ENCODE results near the gene BMAL2. TPM values are rescaled to one million over a fixed set of nuclear protein-coding genes. Genes with fewer than 3 reads are reported as not detected.

Gene BMAL2
- total RNA-seq, 1 experiment from 2014 or later, result 21.5 TPM

- intact Hi-C loops (cut with micrococcal nuclease), result no loop called here
- H3K4me3 ChIP-seq (replicated peaks in 1 of 2; ENCODE audit: low read depth in 1 of 2, low read length in 2 of 2), result no peak overlapping the region
- H3K79me2 ChIP-seq (ENCODE audit: insufficient read depth, low read length), result no peaks in the 10 kb centered on the region
- H2AFZ ChIP-seq (ENCODE audit: low read depth, low read length, poor library complexity, severe bottlenecking), result no peak overlapping the region
- no peak overlapping the region for H3K4me2 ChIP-seq (ENCODE audit: low read length)
- H3K9me3 ChIP-seq (ENCODE audit: control insufficient read depth in 1 of 2, insufficient read depth in 1 of 2, low read depth in 1 of 2, low read length in 2 of 2), result no peaks in the 10 kb centered on the region
- DNase-seq (ENCODE audit: low read depth, low spot score) (no peak), ATAC-seq (no peak)
- RAD21 ChIA-PET (ENCODE audit: low non-redundant PET in 1 of 2, low total read pairs in 2 of 2, uncharacterized antibody in 2 of 2, unreplicated experiment in 2 of 2), result no interaction called here
- no TSS peak for BruUV-seq (replicated peaks)
- CTCF ChIA-PET, result no interaction called here
- no peaks in the 10 kb centered on the region for H3K27me3 ChIP-seq (ENCODE audit: insufficient read depth, low read length)
- TF ChIP-seq MAX (IDR thresholded peaks at IDR 0.05), result no peak
- no peak for TF ChIP-seq ZFX (IDR thresholded peaks at IDR 0.05)
- TF ChIP-seq SP1 (IDR thresholded peaks at IDR 0.05; ENCODE audit: low read depth), result no peak
- no peak for TF ChIP-seq ZBTB33 (IDR thresholded peaks at IDR 0.05; ENCODE audit: extremely low read depth, insufficient replicate concordance, low read length)
- TF ChIP-seq YY1 (IDR thresholded peaks at IDR 0.05; ENCODE audit: extremely low read depth, insufficient replicate concordance, low read depth, low read length), result no peak
- no peak for TF ChIP-seq ELF1 (IDR thresholded peaks at IDR 0.05; ENCODE audit: borderline replicate concordance, low read depth)
- no peak for TF ChIP-seq CEBPB (IDR thresholded peaks at IDR 0.05; ENCODE audit: low read depth)
- TF ChIP-seq EZH2 (IDR thresholded peaks at IDR 0.05), result no peak
- TF ChIP-seq CTCF (IDR thresholded peaks at IDR 0.05 in 2 of 3, conservative IDR thresholded peaks at IDR 0.05 in 1 of 3; ENCODE audit: borderline replicate concordance in 1 of 3, insufficient read depth in 1 of 3, low read depth in 2 of 3, low read length in 2 of 3), result no peak
- POLR2A ChIA-PET, result no interaction called here
- H4K20me1 ChIP-seq (ENCODE audit: insufficient read depth), result no peaks in the 10 kb centered on the region
- no peak overlapping the region for H3K9ac ChIP-seq (ENCODE audit: low read length)
- peaks cover 0 to 8% of the 10 kb centered on the region in 2 experiments; a peak in 2 of 4 replicates for H3K4me1 ChIP-seq (ENCODE audit: control insufficient read depth in 1 of 2, insufficient read depth in 2 of 2, low read length in 2 of 2)
- no peaks in the 10 kb centered on the region for H3K36me3 ChIP-seq (ENCODE audit: control insufficient read depth in 1 of 2, insufficient read depth in 2 of 2, low read length in 2 of 2)
- no peaks in the 10 kb centered on the region for H3K9me2 ChIP-seq (ENCODE audit: insufficient read depth)
- H3K27ac ChIP-seq (ENCODE audit: low read depth, low read length), result no peak overlapping the region
Measured at GRCh38 chr12:27382171-27382795, 49.6 kb downstream of the BMAL2 start.

Other genes starting within 250 kb of the BMAL2 start
- gene STK38L, start 88.5 kb upstream of the BMAL2 start, total RNA-seq (2021; ENCODE audit: unreplicated experiment), result 23.9 TPM
- gene SMCO2, start 113.9 kb downstream of the BMAL2 start, total RNA-seq (2021; ENCODE audit: unreplicated experiment), result not detected
- gene PPFIBP1, start 191.4 kb downstream of the BMAL2 start, total RNA-seq (2021; ENCODE audit: unreplicated experiment), result 102 TPM

All from HCT116 (cell line).